Endothelial cell of umbilical vein (primary cell): ENCODE results near the gene LSM2. TPM values are rescaled to one million over a fixed set of nuclear protein-coding genes. Genes with fewer than 3 reads are reported as not detected.
"Not testable (repeated sequence)": the region's sequence is repeated elsewhere in the genome, so short reads cannot be mapped to it uniquely, and the experiment has no call there.

Experiments
- BruUV-seq: library from RNA; stranded (reverse); fragments of 400-500 nt; replicated peaks from 2 replicates; lab custom pipeline; 2021; lab: Mats Ljungman, UMichigan
- CTCF ChIA-PET: fragments of 300-600, 350-600 bp; sonication (Branson Sonifier 250); formaldehyde crosslinking; loops from one replicate; lab custom pipeline; 2021; ENCODE audit warnings: antibody characterized with exemption, inconsistent platforms; lab: Charles Lee
- POLR2A ChIA-PET: fragments of 300-600, 350-600 bp; sonication (Branson Sonifier 250); formaldehyde crosslinking; loops from one replicate; lab custom pipeline; 2021; ENCODE audit warnings: antibody characterized with exemption, inconsistent platforms; lab: Charles Lee
- DNase-seq: peaks from one replicate; pipeline ENCODE4 v3.0.0-alpha.2; 2011; ENCODE audit warnings: low read depth, low spot score
- FAIRE-seq: peaks from 2 replicates; lab custom pipeline; 2011; peaks lifted over from hg19 to GRCh38; lab: Jason Lieb, UNC
- H2AFZ ChIP-seq: 2 replicates; pipeline ENCODE4 v1.6.0; 2012; ENCODE audit warnings: low read depth, low read length, control low read depth, inconsistent platforms
- H3K27ac ChIP-seq: 2 replicates; pipeline ENCODE4 v1.5.1; 2011; ENCODE audit warnings: low read depth, mild to moderate bottlenecking, control low read depth, low read length, moderate library complexity; ENCODE audit not compliant: insufficient read depth
- H3K27me3 ChIP-seq, 2 experiments: 2 replicates each; pipeline versions ENCODE4 v1.6.0 to v1.6.1; 2011; ENCODE audit warnings: low read length in 2 of 2, mixed read lengths in 1 of 2; ENCODE audit not compliant: control insufficient read depth in 2 of 2, insufficient read depth in 2 of 2
- H3K36me3 ChIP-seq, 2 experiments: 2 replicates in 1 of 2; 3 replicates in 1 of 2; pipeline ENCODE4 v1.5.1; 2011; ENCODE audit warnings: low read length in 2 of 2, mild to moderate bottlenecking in 1 of 2, moderate library complexity in 1 of 2; ENCODE audit not compliant: control insufficient read depth in 2 of 2, insufficient read depth in 2 of 2; ENCODE audit errors: extremely low read depth in 1 of 2
- H3K4me1 ChIP-seq: 3 replicates; pipeline ENCODE4 v1.5.1; 2011; ENCODE audit warnings: mild to moderate bottlenecking, low read length; ENCODE audit not compliant: control insufficient read depth, insufficient read depth; ENCODE audit errors: extremely low read depth
- H3K4me2 ChIP-seq: 2 replicates; pipeline ENCODE4 v1.6.1; 2011; ENCODE audit warnings: low read length, control low read depth, mixed read lengths; ENCODE audit not compliant: insufficient read depth
- H3K4me3 ChIP-seq, 3 experiments: fragments of 200-600 bp in 1 of 3; sonication (generic), shearing (Covaris generic) in 1 of 3; replicated peaks in 1 of 3; 2 replicates each; pipeline ENCODE4 v1.5.1; 2011 to 2016; ENCODE audit warnings: control low read depth in 3 of 3, low read length in 3 of 3, mild to moderate bottlenecking in 2 of 3, inconsistent platforms in 1 of 3, low read depth in 1 of 3, moderate library complexity in 1 of 3; ENCODE audit not compliant: insufficient read depth in 1 of 3
- H3K79me2 ChIP-seq: 2 replicates; pipeline ENCODE4 v1.6.0; 2012; ENCODE audit warnings: low read length, inconsistent platforms; ENCODE audit not compliant: control insufficient read depth, insufficient read depth
- H3K9ac ChIP-seq: replicated peaks from 2 replicates; pipeline ENCODE3; 2011; ENCODE audit warnings: low read length, control low read depth; ENCODE audit not compliant: insufficient read depth; ENCODE audit errors: extremely low read depth
- H3K9me1 ChIP-seq: replicated peaks from 3 replicates; pipeline ENCODE4 v1.6.0; 2011; ENCODE audit warnings: mild to moderate bottlenecking, low read length; ENCODE audit not compliant: control insufficient read depth, insufficient read depth; ENCODE audit errors: extremely low read depth
- H3K9me3 ChIP-seq: replicated peaks from 2 replicates; pipeline ENCODE4 v1.5.1; 2012; ENCODE audit warnings: low read length, inconsistent platforms; ENCODE audit not compliant: control insufficient read depth, insufficient read depth
- H4K20me1 ChIP-seq: replicated peaks from 2 replicates; pipeline ENCODE3; 2011; ENCODE audit warnings: mild to moderate bottlenecking, low read length; ENCODE audit not compliant: control insufficient read depth, insufficient read depth; ENCODE audit errors: extremely low read depth
- EZH2 ChIP-seq: IDR thresholded peaks from 2 replicates; pipeline ENCODE4 v1.6.1; 2012; ENCODE audit warnings: borderline replicate concordance, low read depth, mild to moderate bottlenecking, moderate library complexity, low read length, inconsistent platforms; ENCODE audit not compliant: severe bottlenecking
- FOS ChIP-seq: IDR thresholded peaks from 2 replicates; pipeline ENCODE4 v1.6.1; 2011; ENCODE audit warnings: mild to moderate bottlenecking, low read length, moderate library complexity, borderline replicate concordance; ENCODE audit not compliant: insufficient read depth
- GATA2 ChIP-seq: IDR thresholded peaks from 2 replicates; pipeline ENCODE4 v1.7.0; 2011; ENCODE audit warnings: low read depth, mild to moderate bottlenecking, moderate library complexity, mixed read lengths, low read length; ENCODE audit not compliant: insufficient read length, insufficient read depth
- JUN ChIP-seq: IDR thresholded peaks from 2 replicates; pipeline ENCODE4 v1.6.1; 2011; ENCODE audit warnings: borderline replicate concordance, low read depth; ENCODE audit not compliant: insufficient read length, insufficient read depth
- MYC ChIP-seq: IDR thresholded peaks from one replicate; pipeline ENCODE4 v1.6.1; 2011; ENCODE audit warnings: mild to moderate bottlenecking, low read depth, low read length
- POLR2A ChIP-seq: IDR thresholded peaks from 2 replicates; pipeline ENCODE4 v1.6.1; 2012; ENCODE audit warnings: low read depth, mild to moderate bottlenecking, control low read depth, low read length
- POLR2AphosphoS5 ChIP-seq: IDR thresholded peaks from 2 replicates; pipeline ENCODE4 v1.6.1; 2012; ENCODE audit warnings: low read depth, mild to moderate bottlenecking, control low read depth, low read length, moderate library complexity; ENCODE audit not compliant: insufficient read depth
- dilution Hi-C: fragments of 300-500 bp; cut with MboI; formaldehyde crosslinking; loops from one replicate; pipeline ENCODE4 v1.15.0; 2019; ENCODE audit warnings: low sequenced_read_pairs; ENCODE audit not compliant: extremely low pct_ligation_motif_present
- intact Hi-C: fragments of 100-400 bp; cut with micrococcal nuclease; formaldehyde crosslinking; loops from one replicate; pipeline ENCODE4 v1.10.0; 2022
- polyA plus RNA-seq, 4 experiments: library from polyadenylated mRNA; depleted of rRNA in 3 of 4; stranded (reverse) in 3 of 4; unstranded in 1 of 4; fragments of >200 nt; gene quantifications; 2 replicates each; pipeline versions ENCODE4 v1.2.1 to v1.2.3, GENCODE V29; 2011 to 2012; ENCODE audit warnings: missing spikeins in 1 of 4
- total RNA-seq: library from RNA; stranded (reverse); gene quantifications from 2 replicates; pipeline ENCODE4 v1.2.3, GENCODE V29; 2021
- TF ChIP-seq, protein P1 (sequence below): IDR thresholded peaks from 2 replicates; pipeline ENCODE4 v1.6.1; 2011; ENCODE audit not compliant: insufficient read depth, insufficient read length
- TF ChIP-seq, protein P2 (sequence below), 2 donors: IDR thresholded peaks; 1 replicate in 1 of 2; 2 replicates in 1 of 2; pipeline ENCODE4 v1.5.1; 2011; ENCODE audit warnings: low read length in 2 of 2, mild to moderate bottlenecking in 2 of 2, moderate library complexity in 2 of 2, control low read depth in 1 of 2, inconsistent platforms in 1 of 2, low read depth in 1 of 2; ENCODE audit not compliant: insufficient read depth in 1 of 2; ENCODE audit errors: extremely low read depth in 1 of 2

Gene LSM2
- total and polyA plus RNA-seq, 2 donors (not counting 3 experiments of a cell fraction or from before 2014, with no cell fraction given): 78.1 to 86.0 TPM

DNA sequence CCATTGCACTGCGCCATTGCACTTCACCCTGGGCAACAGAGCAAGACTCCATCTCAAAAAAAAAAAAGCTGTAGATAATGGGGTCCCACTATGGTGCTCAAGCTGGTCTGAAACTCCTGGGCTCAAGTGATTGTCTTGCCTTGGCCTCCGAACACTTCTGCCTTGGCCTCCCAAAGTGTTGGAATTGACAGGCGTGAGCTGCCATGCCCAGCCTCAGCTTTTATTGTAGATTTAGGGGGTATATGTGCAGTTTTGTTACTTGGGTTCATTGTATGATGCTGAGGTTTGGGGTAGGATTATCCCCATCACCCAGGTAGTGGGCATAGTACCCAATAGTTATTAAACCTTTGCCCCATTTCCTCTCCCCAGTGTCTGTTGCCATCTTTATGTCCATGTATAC, 32.2 kb upstream of the LSM2 start:
- no TSS peak for BruUV-seq
- dilution Hi-C loops (no loop called here), intact Hi-C loops (loop anchor here (10.0 kb wide), 1 partner anchor 116 kb away; the partner anchor contains the start of genes NELFE and SKIC2)
- peaks cover 45% of the 10 kb centered on the region for H3K79me2 ChIP-seq
- CTCF ChIA-PET: interaction anchor here (1.1 kb wide), 1 partner anchor 32 kb away, joined by 3 read pairs; the partner anchor contains the start of gene LSM2
- FAIRE-seq (no peak), DNase-seq (no peak)
- no peak overlapping the region for H3K4me2 ChIP-seq
- no peaks in the 10 kb centered on the region for H3K9me1 ChIP-seq
- no peak overlapping the region for H3K27ac ChIP-seq
- TF ChIP-seq POLR2A (no peak), JUN (no peak), POLR2AphosphoS5 (no peak), FOS (no peak), EZH2 (no peak), MYC (no peak), GATA2 (no peak)
- TF ChIP-seq, protein P1, sequence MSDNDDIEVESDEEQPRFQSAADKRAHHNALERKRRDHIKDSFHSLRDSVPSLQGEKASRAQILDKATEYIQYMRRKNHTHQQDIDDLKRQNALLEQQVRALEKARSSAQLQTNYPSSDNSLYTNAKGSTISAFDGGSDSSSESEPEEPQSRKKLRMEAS: no peak
- TF ChIP-seq, protein P2, sequence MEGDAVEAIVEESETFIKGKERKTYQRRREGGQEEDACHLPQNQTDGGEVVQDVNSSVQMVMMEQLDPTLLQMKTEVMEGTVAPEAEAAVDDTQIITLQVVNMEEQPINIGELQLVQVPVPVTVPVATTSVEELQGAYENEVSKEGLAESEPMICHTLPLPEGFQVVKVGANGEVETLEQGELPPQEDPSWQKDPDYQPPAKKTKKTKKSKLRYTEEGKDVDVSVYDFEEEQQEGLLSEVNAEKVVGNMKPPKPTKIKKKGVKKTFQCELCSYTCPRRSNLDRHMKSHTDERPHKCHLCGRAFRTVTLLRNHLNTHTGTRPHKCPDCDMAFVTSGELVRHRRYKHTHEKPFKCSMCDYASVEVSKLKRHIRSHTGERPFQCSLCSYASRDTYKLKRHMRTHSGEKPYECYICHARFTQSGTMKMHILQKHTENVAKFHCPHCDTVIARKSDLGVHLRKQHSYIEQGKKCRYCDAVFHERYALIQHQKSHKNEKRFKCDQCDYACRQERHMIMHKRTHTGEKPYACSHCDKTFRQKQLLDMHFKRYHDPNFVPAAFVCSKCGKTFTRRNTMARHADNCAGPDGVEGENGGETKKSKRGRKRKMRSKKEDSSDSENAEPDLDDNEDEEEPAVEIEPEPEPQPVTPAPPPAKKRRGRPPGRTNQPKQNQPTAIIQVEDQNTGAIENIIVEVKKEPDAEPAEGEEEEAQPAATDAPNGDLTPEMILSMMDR (IDR thresholded peaks at IDR 0.05; ENCODE audit: extremely low read depth in 1 of 2, insufficient read depth in 1 of 2, low read depth in 1 of 2, low read length in 2 of 2): no peak
- H4K20me1 ChIP-seq: peaks cover 8% of the 10 kb centered on the region
- no peak overlapping the region for H3K4me3 ChIP-seq
- no peak overlapping the region for H2AFZ ChIP-seq
- H3K9ac ChIP-seq: no peak overlapping the region
- peaks cover 27% of the 10 kb centered on the region for H3K4me1 ChIP-seq
- POLR2A ChIA-PET: interaction anchor here (1.2 to 1.9 kb wide), 2 partner anchors 11 to 24 kb away, joined by 3 to 5 read pairs; partner anchors contain the start of genes HSPA1B and NEU1
- H3K9me3 ChIP-seq: no peaks in the 10 kb centered on the region
- peaks cover 21 to 27% of the 10 kb centered on the region in 2 experiments for H3K36me3 ChIP-seq
- no peaks in the 10 kb centered on the region for H3K27me3 ChIP-seq

DNA sequence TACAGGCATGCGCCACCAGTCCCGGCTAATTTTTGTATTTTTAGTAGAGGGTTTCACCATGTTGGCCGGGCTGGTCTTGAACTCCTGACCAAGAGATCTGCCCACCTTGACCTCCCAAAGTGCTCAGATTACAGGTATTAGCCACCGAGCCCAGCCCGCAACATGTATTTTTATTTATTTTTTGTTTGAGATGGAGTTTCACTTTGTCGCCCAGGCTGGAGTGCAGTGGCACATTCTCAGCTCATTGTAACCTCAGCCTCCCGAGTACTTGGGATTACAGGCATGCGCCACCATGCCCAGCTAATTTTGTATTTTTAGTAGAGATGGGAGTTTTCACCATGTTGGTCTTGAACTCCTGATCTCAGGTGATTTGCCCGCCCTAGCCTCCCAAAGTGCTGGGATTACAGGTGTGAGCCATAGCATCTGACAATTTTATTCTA, 31.4 kb upstream of the LSM2 start:
- H3K9me3 ChIP-seq, H3K27me3 ChIP-seq, DNase-seq, dilution Hi-C loops, BruUV-seq, H2AFZ ChIP-seq, H3K27ac ChIP-seq, H4K20me1 ChIP-seq, H3K9ac ChIP-seq, H3K9me1 ChIP-seq, FAIRE-seq: not testable (repeated sequence)
- Histone ChIP-seq H3K79me2 (peaks cover 45% of the 10 kb centered on the region), H3K4me1 (peaks cover 27% of the 10 kb centered on the region), H3K4me2 (peak overlapping the region; percentile 86), H3K36me3 (peaks cover 21 to 27% of the 10 kb centered on the region in 2 experiments), H3K4me3 (peak overlapping the region in 2 of 3 experiments; percentile 81 to 98)
- intact Hi-C loops: loop anchor here (10.0 kb wide), 1 partner anchor 117 kb away; the partner anchor contains the start of genes NELFE and SKIC2
- ChIA-PET CTCF (interaction anchor here (1.1 to 1.2 kb wide), 2 partner anchors 31 to 158 kb away, joined by 3 read pairs; partner anchors contain the start of gene LSM2), POLR2A (interaction anchor here (1.9 kb wide), 1 partner anchor 11 kb away, joined by 5 read pairs; the partner anchor contains the start of gene HSPA1B)
